ENCODE data around the gene MAP1B.

The MAP1B gene

GRCh38 chr5:72140711-72141110 is 33.4 kb downstream of the MAP1B start:
- Histone ChIP-seq H3K9me3 (ENCODE audit: low read length) (no peaks in the 10 kb centered on the region), H3K36me3 (ENCODE audit: insufficient read depth, low read length) (no peaks in the 10 kb centered on the region), H3K4me3 (ENCODE audit: low read depth, low read length, poor library complexity, severe bottlenecking) (no peak overlapping the region), H3K4me2 (ENCODE audit: low read length) (no peak overlapping the region), H3K79me2 (ENCODE audit: insufficient read depth, low read length) (no peaks in the 10 kb centered on the region), H2AFZ (ENCODE audit: low read length) (no peak overlapping the region), H3K27ac (ENCODE audit: low read depth, low read length, poor library complexity, severe bottlenecking) (no peak overlapping the region), H3K9ac (ENCODE audit: low read length) (no peak overlapping the region), H3K9me2 (ENCODE audit: low read depth, low read length) (no peaks in the 10 kb centered on the region), H3K4me1 (ENCODE audit: insufficient read depth, low read length, severe bottlenecking) (peaks cover 13% of the 10 kb centered on the region), H3F3A (ENCODE audit: insufficient read depth, low read length) (no peaks in the 10 kb centered on the region), H4K20me1 (ENCODE audit: insufficient read depth, low read length) (no peaks in the 10 kb centered on the region), H3K27me3 (ENCODE audit: insufficient read depth, low read length) (no peaks in the 10 kb centered on the region)
- TF ChIP-seq EZH2 (IDR thresholded peaks at IDR 0.05; ENCODE audit: borderline replicate concordance, low read length), result no peak
- TF ChIP-seq, protein P1, sequence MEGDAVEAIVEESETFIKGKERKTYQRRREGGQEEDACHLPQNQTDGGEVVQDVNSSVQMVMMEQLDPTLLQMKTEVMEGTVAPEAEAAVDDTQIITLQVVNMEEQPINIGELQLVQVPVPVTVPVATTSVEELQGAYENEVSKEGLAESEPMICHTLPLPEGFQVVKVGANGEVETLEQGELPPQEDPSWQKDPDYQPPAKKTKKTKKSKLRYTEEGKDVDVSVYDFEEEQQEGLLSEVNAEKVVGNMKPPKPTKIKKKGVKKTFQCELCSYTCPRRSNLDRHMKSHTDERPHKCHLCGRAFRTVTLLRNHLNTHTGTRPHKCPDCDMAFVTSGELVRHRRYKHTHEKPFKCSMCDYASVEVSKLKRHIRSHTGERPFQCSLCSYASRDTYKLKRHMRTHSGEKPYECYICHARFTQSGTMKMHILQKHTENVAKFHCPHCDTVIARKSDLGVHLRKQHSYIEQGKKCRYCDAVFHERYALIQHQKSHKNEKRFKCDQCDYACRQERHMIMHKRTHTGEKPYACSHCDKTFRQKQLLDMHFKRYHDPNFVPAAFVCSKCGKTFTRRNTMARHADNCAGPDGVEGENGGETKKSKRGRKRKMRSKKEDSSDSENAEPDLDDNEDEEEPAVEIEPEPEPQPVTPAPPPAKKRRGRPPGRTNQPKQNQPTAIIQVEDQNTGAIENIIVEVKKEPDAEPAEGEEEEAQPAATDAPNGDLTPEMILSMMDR (IDR thresholded peaks at IDR 0.05; ENCODE audit: low read length), result no peak

DNA sequence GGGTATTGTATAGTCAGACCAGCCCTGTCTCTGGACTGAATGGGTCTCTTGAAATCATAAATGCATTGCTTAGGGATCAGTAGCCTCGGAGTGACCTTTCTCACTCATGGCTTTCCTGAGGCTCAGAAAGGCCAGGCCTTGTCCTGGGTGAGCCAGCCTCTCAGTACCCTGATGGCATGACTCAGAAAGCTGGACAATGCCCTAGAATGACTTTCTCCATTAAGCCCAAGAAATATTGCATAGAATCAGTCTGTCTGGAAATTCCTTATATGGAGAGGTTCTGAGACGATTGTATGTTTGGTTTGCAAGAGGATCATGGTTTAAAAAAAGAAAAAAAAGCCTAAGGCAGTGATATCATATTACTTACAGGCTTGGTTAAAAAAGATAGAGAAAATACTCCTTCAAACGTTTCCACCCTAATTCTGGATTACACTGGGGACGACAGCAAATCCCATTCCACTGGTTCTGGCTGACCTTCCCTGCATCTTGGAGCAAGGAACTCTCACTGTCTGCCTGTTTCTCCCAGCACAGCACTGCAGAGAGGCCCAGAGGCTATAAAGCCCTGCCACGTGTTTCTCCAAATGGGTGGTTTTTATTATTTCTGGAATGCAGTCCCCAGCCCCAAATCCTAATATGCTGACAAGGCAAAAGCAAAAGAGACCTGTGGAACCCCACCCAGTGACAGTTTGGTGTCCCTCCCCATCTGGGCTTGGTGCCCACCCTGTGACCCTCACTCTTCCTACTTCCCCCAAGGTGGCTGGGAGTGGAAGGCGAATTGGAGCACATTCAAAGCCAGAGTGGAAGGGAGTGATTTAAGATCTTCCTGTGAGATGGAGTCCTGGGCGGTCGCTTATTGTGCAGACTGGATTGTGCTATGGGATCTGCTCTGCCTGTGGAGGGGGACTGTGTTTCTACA is 34.4 kb downstream of the MAP1B start:
- Histone ChIP-seq H3K4me3 (ENCODE audit: low read depth, low read length, poor library complexity, severe bottlenecking) (no peak overlapping the region), H3K9me3 (ENCODE audit: low read length) (no peaks in the 10 kb centered on the region), H3K36me3 (ENCODE audit: insufficient read depth, low read length) (no peaks in the 10 kb centered on the region), H3K9me2 (ENCODE audit: low read depth, low read length) (no peaks in the 10 kb centered on the region), H3K27ac (ENCODE audit: low read depth, low read length, poor library complexity, severe bottlenecking) (no peak overlapping the region), H3K9ac (ENCODE audit: low read length) (no peak overlapping the region), H3F3A (ENCODE audit: insufficient read depth, low read length) (no peaks in the 10 kb centered on the region), H3K27me3 (ENCODE audit: insufficient read depth, low read length) (no peaks in the 10 kb centered on the region), H3K79me2 (ENCODE audit: insufficient read depth, low read length) (no peaks in the 10 kb centered on the region), H3K4me2 (ENCODE audit: low read length) (no peak overlapping the region), H3K4me1 (ENCODE audit: insufficient read depth, low read length, severe bottlenecking) (peaks cover 13% of the 10 kb centered on the region), H2AFZ (ENCODE audit: low read length) (no peak overlapping the region), H4K20me1 (ENCODE audit: insufficient read depth, low read length) (no peaks in the 10 kb centered on the region)
- TF ChIP-seq, protein P1 (IDR thresholded peaks at IDR 0.05; ENCODE audit: low read length), result no peak
- no peak for TF ChIP-seq EZH2 (IDR thresholded peaks at IDR 0.05; ENCODE audit: borderline replicate concordance, low read length)

GRCh38 chr5:72144762-72145161 is 37.5 kb downstream of the MAP1B start:
- Histone ChIP-seq H3K4me2 (ENCODE audit: low read length) (no peak overlapping the region), H4K20me1 (ENCODE audit: insufficient read depth, low read length) (no peaks in the 10 kb centered on the region), H3K79me2 (ENCODE audit: insufficient read depth, low read length) (no peaks in the 10 kb centered on the region), H3K4me1 (ENCODE audit: insufficient read depth, low read length, severe bottlenecking) (no peaks in the 10 kb centered on the region), H3K9me3 (ENCODE audit: low read length) (no peaks in the 10 kb centered on the region), H3K27me3 (ENCODE audit: insufficient read depth, low read length) (no peaks in the 10 kb centered on the region), H3K9ac (ENCODE audit: low read length) (no peak overlapping the region), H2AFZ (ENCODE audit: low read length) (no peak overlapping the region), H3K9me2 (ENCODE audit: low read depth, low read length) (no peaks in the 10 kb centered on the region), H3F3A (ENCODE audit: insufficient read depth, low read length) (no peaks in the 10 kb centered on the region), H3K4me3 (ENCODE audit: low read depth, low read length, poor library complexity, severe bottlenecking) (no peak overlapping the region), H3K27ac (ENCODE audit: low read depth, low read length, poor library complexity, severe bottlenecking) (no peak overlapping the region), H3K36me3 (ENCODE audit: insufficient read depth, low read length) (no peaks in the 10 kb centered on the region)
- TF ChIP-seq, protein P1 (IDR thresholded peaks at IDR 0.05; ENCODE audit: low read length), result no peak
- no peak for TF ChIP-seq EZH2 (IDR thresholded peaks at IDR 0.05; ENCODE audit: borderline replicate concordance, low read length)

All from OCI-LY1 (cell line).